HL-60 (cell line): Measurements from ENCODE around the gene CCDC190.

ENCODE experiments used
- POLR2AphosphoS5 ChIP-seq: IDR thresholded peaks from 2 replicates; pipeline ENCODE4 v1.6.1; 2012; ENCODE audit warnings: low read depth
- TF ChIP-seq, protein P1 (sequence below): IDR thresholded peaks from one replicate; pipeline ENCODE4 v1.5.1; 2011; ENCODE audit warnings: low read length, control low read depth, inconsistent platforms; ENCODE audit not compliant: insufficient read depth

DNA sequence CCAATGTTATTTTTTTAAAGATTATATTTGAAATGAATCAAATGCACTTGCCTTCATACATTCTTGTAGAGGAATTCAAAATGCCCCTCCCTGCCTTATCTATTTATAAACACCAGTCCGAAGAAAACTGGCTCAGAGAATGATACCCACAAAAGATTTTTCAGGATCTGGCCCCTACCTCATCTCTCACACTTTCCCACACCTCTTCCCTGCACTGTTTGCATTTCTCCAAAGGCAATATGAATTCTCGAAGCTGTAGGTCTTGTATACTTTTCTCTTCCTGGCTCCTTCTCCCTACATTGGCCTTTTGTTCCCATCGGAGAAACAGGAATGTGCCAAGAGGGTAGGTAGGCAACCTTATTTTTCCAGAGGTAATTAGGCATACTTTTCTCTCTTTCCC, 12.0 kb upstream of the CCDC190 start:
- TF ChIP-seq, protein P1, sequence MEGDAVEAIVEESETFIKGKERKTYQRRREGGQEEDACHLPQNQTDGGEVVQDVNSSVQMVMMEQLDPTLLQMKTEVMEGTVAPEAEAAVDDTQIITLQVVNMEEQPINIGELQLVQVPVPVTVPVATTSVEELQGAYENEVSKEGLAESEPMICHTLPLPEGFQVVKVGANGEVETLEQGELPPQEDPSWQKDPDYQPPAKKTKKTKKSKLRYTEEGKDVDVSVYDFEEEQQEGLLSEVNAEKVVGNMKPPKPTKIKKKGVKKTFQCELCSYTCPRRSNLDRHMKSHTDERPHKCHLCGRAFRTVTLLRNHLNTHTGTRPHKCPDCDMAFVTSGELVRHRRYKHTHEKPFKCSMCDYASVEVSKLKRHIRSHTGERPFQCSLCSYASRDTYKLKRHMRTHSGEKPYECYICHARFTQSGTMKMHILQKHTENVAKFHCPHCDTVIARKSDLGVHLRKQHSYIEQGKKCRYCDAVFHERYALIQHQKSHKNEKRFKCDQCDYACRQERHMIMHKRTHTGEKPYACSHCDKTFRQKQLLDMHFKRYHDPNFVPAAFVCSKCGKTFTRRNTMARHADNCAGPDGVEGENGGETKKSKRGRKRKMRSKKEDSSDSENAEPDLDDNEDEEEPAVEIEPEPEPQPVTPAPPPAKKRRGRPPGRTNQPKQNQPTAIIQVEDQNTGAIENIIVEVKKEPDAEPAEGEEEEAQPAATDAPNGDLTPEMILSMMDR, result no peak
- no peak for TF ChIP-seq POLR2AphosphoS5
